HepG2 (cell line): ENCODE results near the gene TAF7. TPM values are rescaled to one million over a fixed set of nuclear protein-coding genes. Genes with fewer than 3 reads are reported as not detected.

ENCODE experiments used
- ADNP ChIP-seq: sonication (generic); formaldehyde crosslinking; IDR thresholded peaks from 2 replicates; pipeline ENCODE4 v1.4.0; 2020; ENCODE audit warnings: missing genetic modification reagents
- AHR ChIP-seq: IDR thresholded peaks from 2 replicates; pipeline ENCODE4 v1.6.1; 2018; ENCODE audit warnings: missing genetic modification reagents, missing compliant biosample characterization
- ARNT2 ChIP-seq: sonication (generic); formaldehyde crosslinking; IDR thresholded peaks from 2 replicates; pipeline ENCODE4 v1.8.0; 2022; ENCODE audit warnings: mild to moderate bottlenecking, low read depth, missing genetic modification reagents, moderate library complexity
- ATF1 ChIP-seq: IDR thresholded peaks from 2 replicates; pipeline ENCODE4 v1.6.1; 2016; ENCODE audit warnings: mild to moderate bottlenecking, control low read depth
- ATF7-NPFF ChIP-seq: sonication (generic); formaldehyde crosslinking; IDR thresholded peaks from 2 replicates; pipeline ENCODE4 v1.8.1; 2023; ENCODE audit warnings: mild to moderate bottlenecking, low read depth, missing genetic modification reagents, moderate library complexity
- BHLHE40 ChIP-seq: IDR thresholded peaks from 2 replicates; pipeline ENCODE4 v1.6.1; 2011; ENCODE audit warnings: low read length, improper control_type of control experiment
- BRCA1 ChIP-seq: sonication (generic); formaldehyde crosslinking; IDR thresholded peaks from 2 replicates; pipeline ENCODE4 v1.4.0; 2020; ENCODE audit warnings: missing genetic modification reagents
- EED ChIP-seq: sonication (generic); formaldehyde crosslinking; IDR thresholded peaks from 2 replicates; pipeline ENCODE4 v1.5.0; 2020; ENCODE audit warnings: mild to moderate bottlenecking, missing genetic modification reagents
- ISX ChIP-seq: sonication (generic); formaldehyde crosslinking; conservative IDR thresholded peaks from 2 replicates; pipeline ENCODE4 v1.5.0; 2020; ENCODE audit warnings: missing genetic modification reagents
- KLF16 ChIP-seq, 2 experiments: sonication (generic) in 1 of 2; formaldehyde crosslinking in 1 of 2; IDR thresholded peaks; 2 replicates each; pipeline versions ENCODE4 v1.6.1 to v1.8.0; 2016 to 2023; ENCODE audit warnings: missing genetic modification reagents in 2 of 2, missing compliant biosample characterization in 1 of 2
- MYNN ChIP-seq: sonication (generic); formaldehyde crosslinking; IDR thresholded peaks from 2 replicates; pipeline ENCODE4 v1.4.0; 2020; ENCODE audit warnings: mild to moderate bottlenecking, low read depth, missing genetic modification reagents
- POLR2A ChIP-seq, 2 experiments: IDR thresholded peaks; 2 replicates each; pipeline ENCODE4 v1.6.1; 2011; ENCODE audit warnings: low read depth in 2 of 2, low read length in 2 of 2, mild to moderate bottlenecking in 1 of 2, moderate library complexity in 1 of 2; ENCODE audit not compliant: insufficient read depth in 1 of 2
- PRMT3 ChIP-seq: sonication (generic); formaldehyde crosslinking; IDR thresholded peaks from 2 replicates; pipeline ENCODE4 v1.8.1; 2022; ENCODE audit warnings: low read depth, mild to moderate bottlenecking, moderate library complexity, missing genetic modification reagents, borderline replicate concordance
- RAD51 ChIP-seq: fragments of 450-650 bp; IDR thresholded peaks from 2 replicates; pipeline ENCODE4 v1.6.1; 2016; ENCODE audit warnings: borderline replicate concordance
- SAFB2 ChIP-seq: sonication (generic); formaldehyde crosslinking; IDR thresholded peaks from 2 replicates; pipeline ENCODE4 v1.5.1; 2020; ENCODE audit warnings: missing genetic modification reagents, low read depth, mild to moderate bottlenecking, borderline replicate concordance
- ZBTB8A ChIP-seq: sonication (generic); formaldehyde crosslinking; IDR thresholded peaks from 2 replicates; pipeline ENCODE4 v1.4.0; 2020; ENCODE audit warnings: mild to moderate bottlenecking, low read depth, missing genetic modification reagents, borderline replicate concordance
- ZC3H4 ChIP-seq: sonication (generic); formaldehyde crosslinking; IDR thresholded peaks from 2 replicates; pipeline ENCODE4 v1.4.0; 2020; ENCODE audit warnings: missing genetic modification reagents, borderline replicate concordance
- ZFP36L2 ChIP-seq: sonication (generic); formaldehyde crosslinking; IDR thresholded peaks from 2 replicates; pipeline ENCODE4 v1.4.0; 2020; ENCODE audit warnings: missing genetic modification reagents
- ZMAT3 ChIP-seq: sonication (generic); formaldehyde crosslinking; conservative IDR thresholded peaks from 2 replicates; pipeline ENCODE4 v1.7.0; 2021; ENCODE audit warnings: missing genetic modification reagents
- ZNF224 ChIP-seq: sonication (generic); formaldehyde crosslinking; IDR thresholded peaks from 2 replicates; pipeline ENCODE4 v1.5.0; 2020; ENCODE audit warnings: mild to moderate bottlenecking, missing genetic modification reagents
- ZNF441 ChIP-seq: sonication (generic); formaldehyde crosslinking; IDR thresholded peaks from 2 replicates; pipeline ENCODE4 v1.7.0; 2021; ENCODE audit warnings: missing genetic modification reagents, borderline replicate concordance
- ZNF678 ChIP-seq: sonication (generic); formaldehyde crosslinking; IDR thresholded peaks from 2 replicates; pipeline ENCODE4 v1.4.0; 2020; ENCODE audit warnings: mild to moderate bottlenecking, missing genetic modification reagents
- ZNF75D ChIP-seq: sonication (generic); formaldehyde crosslinking; IDR thresholded peaks from 2 replicates; pipeline ENCODE4 v1.8.1; 2023; ENCODE audit warnings: missing genetic modification reagents, mild to moderate bottlenecking, borderline replicate concordance
- polyA plus RNA-seq, 8 experiments: library from polyadenylated mRNA; depleted of rRNA in 3 of 8; stranded (reverse) in 7 of 8; unstranded in 1 of 8; fragments of >200 nt; fragmentation: Illumina TruSeq in 4 of 8; extraction: Trizol in 4 of 8; gene quantifications; 2 replicates each; pipeline versions ENCODE4 v1.2.1 to v1.2.3, GENCODE V29; 2011 to 2016; ENCODE audit warnings: low read depth in 4 of 8, missing spikeins in 1 of 8, mixed read lengths in 1 of 8; ENCODE audit not compliant: insufficient read depth in 1 of 8
- total RNA-seq, 5 experiments: library from RNA; depleted of rRNA; stranded (reverse); fragments of >200 nt; fragmentation: Illumina TruSeq; extraction: Trizol; gene quantifications; 2 replicates each; pipeline ENCODE4 v1.2.3, GENCODE V29; 2016; ENCODE audit warnings: low read depth in 1 of 5
- TF ChIP-seq, protein P1 (sequence below): sonication (generic); formaldehyde crosslinking; IDR thresholded peaks from 2 replicates; pipeline ENCODE4 v1.5.0; 2020; ENCODE audit warnings: missing genetic modification reagents, mild to moderate bottlenecking, borderline replicate concordance
- TF ChIP-seq, protein P2 (sequence below): sonication (generic); formaldehyde crosslinking; IDR thresholded peaks from 2 replicates; pipeline ENCODE4 v1.8.0; 2022; ENCODE audit warnings: mild to moderate bottlenecking, missing genetic modification reagents, moderate library complexity
- TF ChIP-seq, protein P3 (sequence below): sonication (generic); formaldehyde crosslinking; IDR thresholded peaks from 2 replicates; pipeline ENCODE4 v1.5.0; 2020; ENCODE audit warnings: mild to moderate bottlenecking, missing genetic modification reagents, moderate library complexity

The TAF7 gene
- total and polyA plus RNA-seq, 2 of the 13 experiments (the other 11 are each of a cell fraction or from before 2014, with no cell fraction given): 41.6 to 61.5 TPM

DNA sequence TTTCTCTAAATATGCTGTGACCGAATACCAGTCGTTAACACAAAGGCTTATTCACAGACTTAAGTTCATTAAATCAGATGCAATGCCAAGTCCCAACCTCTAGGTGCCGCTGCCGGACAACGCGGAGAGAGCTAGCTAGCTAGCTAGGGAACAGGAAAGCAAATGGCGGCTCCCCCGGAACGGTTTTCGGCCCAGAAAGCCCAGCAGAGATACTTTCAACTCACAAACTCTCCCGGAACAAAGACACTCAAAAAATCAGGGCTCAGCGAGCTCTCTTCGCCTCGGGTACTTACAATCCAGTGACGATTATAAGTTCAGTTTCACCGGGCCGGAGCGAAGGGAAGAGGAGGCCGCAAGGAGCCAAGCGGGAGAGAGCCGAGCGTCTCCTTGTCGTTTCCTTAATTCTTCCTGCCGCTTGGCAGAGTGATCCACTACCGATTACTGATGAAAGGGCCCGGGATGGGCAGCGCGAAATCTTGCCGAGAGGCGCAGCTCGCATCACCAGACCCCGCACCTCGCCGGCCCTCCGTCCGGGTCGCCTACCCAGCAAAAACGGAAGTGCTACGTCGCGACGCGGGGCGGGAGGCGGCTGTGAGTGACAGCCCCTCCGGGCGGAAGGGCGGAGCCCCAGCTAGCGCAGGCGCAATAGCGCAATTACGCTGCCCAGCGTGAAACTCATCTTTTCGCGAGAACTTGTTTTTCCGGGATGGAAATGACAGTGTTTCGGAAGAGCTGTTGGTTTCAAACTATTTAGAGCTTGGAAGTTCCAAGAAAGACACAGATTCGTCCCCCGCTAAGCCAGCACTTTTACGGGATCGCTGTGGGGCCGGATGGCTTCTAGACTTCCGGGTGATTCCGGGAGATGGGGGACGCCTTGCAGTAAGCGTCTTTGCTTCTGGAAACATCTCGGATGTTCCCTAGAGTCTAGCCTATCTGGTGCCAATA, at the start of gene TAF7 (continued):
- TF ChIP-seq ZNF441 (CRISPR knock-in tag): peak; percentile 43; the same call in 1 of the 2 replicates
- no peak for TF ChIP-seq PRMT3 (CRISPR knock-in tag)
- no peak for TF ChIP-seq BHLHE40
- peak; percentile 81 for TF ChIP-seq ARNT2
- TF ChIP-seq ZMAT3: peak; percentile 88
- TF ChIP-seq ADNP: no peak
- TF ChIP-seq ATF7-NPFF: peak; percentile 46; the same call in 1 of the 2 replicates
- peak; percentile 94 for TF ChIP-seq ZNF224 (CRISPR knock-in tag)
- TF ChIP-seq SAFB2 (CRISPR knock-in tag): peak; percentile 77; the same call in 1 of the 2 replicates
- TF ChIP-seq, protein P1, sequence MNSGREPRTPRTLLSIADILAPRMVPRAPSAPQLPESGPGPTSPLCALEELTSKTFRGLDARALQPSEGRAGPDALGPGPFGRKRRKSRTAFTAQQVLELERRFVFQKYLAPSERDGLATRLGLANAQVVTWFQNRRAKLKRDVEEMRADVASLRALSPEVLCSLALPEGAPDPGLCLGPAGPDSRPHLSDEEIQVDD (CRISPR knock-in tag): peak; percentile 46; the same call in 1 of the 2 replicates
- TF ChIP-seq POLR2A (IDR thresholded peaks at IDR 0.05; ENCODE audit: insufficient read depth in 1 of 2, low read depth in 2 of 2, low read length in 2 of 2): peak; percentile 87 to 95
- no peak for TF ChIP-seq BRCA1
- TF ChIP-seq AHR (CRISPR knock-in tag): peak; percentile 83; the same call in 1 of the 2 replicates
- TF ChIP-seq ZNF678 (CRISPR knock-in tag): peak; percentile 89
- TF ChIP-seq ZFP36L2 (CRISPR knock-in tag): peak; percentile 24; the same call in 1 of the 2 replicates
- peak; percentile 53; the same call in 1 of the 2 replicates for TF ChIP-seq ZBTB8A (CRISPR knock-in tag)
- 0 out of 4 replicates have a peak, but pooled peaks of 1 of the 2 experiments have one; percentile 40 for TF ChIP-seq KLF16 (CRISPR knock-in tag; IDR thresholded peaks at IDR 0.05)
- TF ChIP-seq ZNF75D (CRISPR knock-in tag): peak; percentile 71; the same call in 1 of the 2 replicates
- TF ChIP-seq MYNN (CRISPR knock-in tag): 0 out of 2 replicates have a peak, but pooled peaks have one; percentile 70
- no peak; the same call in 1 of the 2 replicates for TF ChIP-seq ISX
- TF ChIP-seq RAD51: no peak
- TF ChIP-seq EED (CRISPR knock-in tag): 0 out of 2 replicates have a peak, but pooled peaks have one; percentile 45
- TF ChIP-seq, protein P2, sequence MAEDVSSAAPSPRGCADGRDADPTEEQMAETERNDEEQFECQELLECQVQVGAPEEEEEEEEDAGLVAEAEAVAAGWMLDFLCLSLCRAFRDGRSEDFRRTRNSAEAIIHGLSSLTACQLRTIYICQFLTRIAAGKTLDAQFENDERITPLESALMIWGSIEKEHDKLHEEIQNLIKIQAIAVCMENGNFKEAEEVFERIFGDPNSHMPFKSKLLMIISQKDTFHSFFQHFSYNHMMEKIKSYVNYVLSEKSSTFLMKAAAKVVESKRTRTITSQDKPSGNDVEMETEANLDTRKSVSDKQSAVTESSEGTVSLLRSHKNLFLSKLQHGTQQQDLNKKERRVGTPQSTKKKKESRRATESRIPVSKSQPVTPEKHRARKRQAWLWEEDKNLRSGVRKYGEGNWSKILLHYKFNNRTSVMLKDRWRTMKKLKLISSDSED (CRISPR knock-in tag): no peak
- peak; percentile 68 for TF ChIP-seq ATF1 (CRISPR knock-in tag)
- no peak for TF ChIP-seq ZC3H4 (CRISPR knock-in tag)
- TF ChIP-seq, protein P3, sequence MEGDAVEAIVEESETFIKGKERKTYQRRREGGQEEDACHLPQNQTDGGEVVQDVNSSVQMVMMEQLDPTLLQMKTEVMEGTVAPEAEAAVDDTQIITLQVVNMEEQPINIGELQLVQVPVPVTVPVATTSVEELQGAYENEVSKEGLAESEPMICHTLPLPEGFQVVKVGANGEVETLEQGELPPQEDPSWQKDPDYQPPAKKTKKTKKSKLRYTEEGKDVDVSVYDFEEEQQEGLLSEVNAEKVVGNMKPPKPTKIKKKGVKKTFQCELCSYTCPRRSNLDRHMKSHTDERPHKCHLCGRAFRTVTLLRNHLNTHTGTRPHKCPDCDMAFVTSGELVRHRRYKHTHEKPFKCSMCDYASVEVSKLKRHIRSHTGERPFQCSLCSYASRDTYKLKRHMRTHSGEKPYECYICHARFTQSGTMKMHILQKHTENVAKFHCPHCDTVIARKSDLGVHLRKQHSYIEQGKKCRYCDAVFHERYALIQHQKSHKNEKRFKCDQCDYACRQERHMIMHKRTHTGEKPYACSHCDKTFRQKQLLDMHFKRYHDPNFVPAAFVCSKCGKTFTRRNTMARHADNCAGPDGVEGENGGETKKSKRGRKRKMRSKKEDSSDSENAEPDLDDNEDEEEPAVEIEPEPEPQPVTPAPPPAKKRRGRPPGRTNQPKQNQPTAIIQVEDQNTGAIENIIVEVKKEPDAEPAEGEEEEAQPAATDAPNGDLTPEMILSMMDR (CRISPR knock-in tag): peak; percentile 80
